Uterus (tissue), 4 donors: Measurements from ENCODE around the gene FAM216A. TPM values are rescaled to one million over a fixed set of nuclear protein-coding genes. Genes with fewer than 3 reads are reported as not detected.
A peak's percentile ranks its signal among the peaks of the same experiment; 100 is the strongest.
"Not testable (repeated sequence)": the region's sequence is repeated elsewhere in the genome, so short reads cannot be mapped to it uniquely, and the experiment has no call there.

Source experiments
- DNase-seq, 2 donors: peaks; one replicate each; pipeline ENCODE4 v3.0.0-alpha.2; 2019 to 2020
- H3K27ac ChIP-seq, 2 donors: fragments of 200-600 bp; sonication (generic); 1 replicate in 1 of 2; 2 replicates in 1 of 2; pipeline ENCODE4 v1.5.1; 2016 to 2018
- H3K27me3 ChIP-seq, 2 donors: fragments of 200-600 bp; sonication (generic); one replicate each; pipeline ENCODE4 v1.5.1; 2018 to 2019; ENCODE audit warnings: control low read depth in 1 of 2
- H3K36me3 ChIP-seq, 2 donors: fragments of 200-600 bp; sonication (generic); one replicate each; pipeline ENCODE4 v1.5.1; 2019; ENCODE audit warnings: control low read depth in 1 of 2
- H3K4me1 ChIP-seq, 2 donors: fragments of 200-600 bp; sonication (generic); one replicate each; pipeline ENCODE4 v1.5.1; 2018 to 2019; ENCODE audit warnings: control low read depth in 1 of 2
- H3K4me3 ChIP-seq, 2 donors: fragments of 200-600 bp; sonication (generic); 1 replicate in 1 of 2; 2 replicates in 1 of 2; pipeline ENCODE4 v1.5.1; 2018 to 2019; ENCODE audit warnings: mild to moderate bottlenecking in 1 of 2
- H3K9me3 ChIP-seq, 2 donors: fragments of 200-600 bp; sonication (generic); one replicate each; pipeline ENCODE4 v1.5.1; 2019; ENCODE audit warnings: control low read depth in 1 of 2
- CTCF ChIP-seq, 4 experiments: fragments of 200-600 bp in 2 of 4; fragments of 450-650 bp in 2 of 4; sonication (generic) in 2 of 4; IDR thresholded peaks; one replicate each; pipeline ENCODE4 v1.5.1; 2016 to 2019; ENCODE audit warnings: antibody characterized with exemption in 4 of 4, mild to moderate bottlenecking in 2 of 4, moderate library complexity in 1 of 4
- POLR2A ChIP-seq, 2 donors: fragments of 450-650 bp; IDR thresholded peaks; one replicate each; pipeline ENCODE4 v1.6.1; 2016; ENCODE audit warnings: antibody characterized with exemption in 2 of 2, mild to moderate bottlenecking in 1 of 2, moderate library complexity in 1 of 2
- intact Hi-C: fragments of 100-400 bp; cut with DNase I; formaldehyde crosslinking; loops from one replicate; pipeline ENCODE4 v1.15.1; 2023; ENCODE audit warnings: low total_unique reads
- total RNA-seq, 4 donors: library from RNA; depleted of rRNA in 3 of 4; stranded (reverse); fragments of >200 nt in 3 of 4; gene quantifications; one replicate each; pipeline versions ENCODE4 v1.1.0 to v1.2.4, GENCODE V29; 2014 to 2023
- donor health status: DM: yes; HTN: yes; CAD: no.

Gene FAM216A
- total RNA-seq, 4 donors from 2014 or later: 3.5 to 29.7 (median 11.2) TPM

- DNase-seq: no peak
- TF ChIP-seq POLR2A (IDR thresholded peaks at IDR 0.05) (no peak), CTCF (IDR thresholded peaks at IDR 0.05) (no peak)
- Histone ChIP-seq H3K36me3 (no peaks in the 10 kb centered on the region), H3K4me1 (peaks cover 9 to 15% of the 10 kb centered on the region in 2 donors), H3K27me3 (no peaks in the 10 kb centered on the region), H3K27ac (no peak overlapping the region), H3K4me3 (no peak overlapping the region), H3K9me3 (no peaks in the 10 kb centered on the region)
- intact Hi-C loops: no loop called here
These were observed 3.6 kb upstream of the FAM216A start for GRCh38 chr12:110465024-110465423.

GRCh38 chr12:110465765-110466164 lies 2.9 kb upstream of the FAM216A start:
- H3K36me3 ChIP-seq, H3K4me3 ChIP-seq, DNase-seq, H3K27ac ChIP-seq, H3K27me3 ChIP-seq, H3K9me3 ChIP-seq, intact Hi-C loops: not testable (repeated sequence)
- H3K4me1 ChIP-seq: peaks cover 9 to 15% of the 10 kb centered on the region in 2 donors

- Histone ChIP-seq H3K9me3 (no peaks in the 10 kb centered on the region), H3K27ac (no peak overlapping the region), H3K27me3 (no peaks in the 10 kb centered on the region), H3K4me3 (peak overlapping the region in 1 of 2 donors; percentile 85), H3K36me3 (no peaks in the 10 kb centered on the region), H3K4me1 (peaks cover 9 to 15% of the 10 kb centered on the region in 2 donors)
- intact Hi-C loops: no loop called here
- no peak for DNase-seq
- TF ChIP-seq CTCF (IDR thresholded peaks at IDR 0.05) (no peak), POLR2A (IDR thresholded peaks at IDR 0.05) (no peak)
These were observed 1.9 kb upstream of the FAM216A start for GRCh38 chr12:110466791-110467190.

- Histone ChIP-seq H3K4me3 (peak overlapping the region; percentile 81 to 85), H3K27ac (peak overlapping the region; percentile 97 to 99), H3K4me1 (peaks cover 9 to 15% of the 10 kb centered on the region in 2 donors), H3K27me3 (no peaks in the 10 kb centered on the region), H3K9me3 (no peaks in the 10 kb centered on the region), H3K36me3 (no peaks in the 10 kb centered on the region)
- TF ChIP-seq POLR2A (IDR thresholded peaks at IDR 0.05) (no peak), CTCF (IDR thresholded peaks at IDR 0.05) (no peak)
- intact Hi-C loops: no loop called here
- DNase-seq: no peak
These were observed 815 bp upstream of the FAM216A start for GRCh38 chr12:110467847-110468213.

- TF ChIP-seq POLR2A (IDR thresholded peaks at IDR 0.05) (no peak), CTCF (IDR thresholded peaks at IDR 0.05) (no peak)
- Histone ChIP-seq H3K4me3 (no peak overlapping the region), H3K4me1 (no peaks in the 10 kb centered on the region), H3K27ac (no peak overlapping the region), H3K27me3 (no peaks in the 10 kb centered on the region), H3K9me3 (no peaks in the 10 kb centered on the region), H3K36me3 (no peaks in the 10 kb centered on the region)
- intact Hi-C loops: no loop called here
- no peak for DNase-seq
These were observed 6.8 kb downstream of the FAM216A start for GRCh38 chr12:110475426-110475825.
